Tibial nerve (tissue), 4 donors: ENCODE results near the gene TMPRSS11F.
A peak's percentile ranks its signal among the peaks of the same experiment; 100 is the strongest.

Experiments used
- CTCF ChIP-seq, 5 experiments: fragments of 200-600 bp in 3 of 5; fragments of 450-650 bp in 2 of 5; sonication (generic) in 3 of 5; IDR thresholded peaks; one replicate each; pipeline ENCODE4 v1.5.1; 2016 to 2019; ENCODE audit warnings: antibody characterized with exemption in 5 of 5, mild to moderate bottlenecking in 3 of 5, moderate library complexity in 2 of 5
- EP300 ChIP-seq, 2 donors: sonication (generic); formaldehyde crosslinking; IDR thresholded peaks; one replicate each; pipeline ENCODE4 v1.6.1; 2017; ENCODE audit warnings: antibody characterized with exemption in 2 of 2, mild to moderate bottlenecking in 1 of 2
- POLR2A ChIP-seq, 2 donors: fragments of 450-650 bp; IDR thresholded peaks; one replicate each; pipeline ENCODE4 v1.6.1; 2017; ENCODE audit warnings: antibody characterized with exemption in 2 of 2, mild to moderate bottlenecking in 2 of 2, moderate library complexity in 2 of 2

GRCh38 chr4:68175562-68176155 is 46.0 kb upstream of the TMPRSS11F start:
- TF ChIP-seq CTCF (IDR thresholded peaks at IDR 0.05) (peak; percentile 25 to 56 (median 29)), EP300 (IDR thresholded peaks at IDR 0.05) (no peak), POLR2A (IDR thresholded peaks at IDR 0.05) (no peak)
